GM18907 (cell line): ENCODE measurements around the gene MAPKAP1.
A peak's percentile ranks its signal among the peaks of the same experiment; 100 is the strongest.
"Not testable (repeated sequence)": the region's sequence is repeated elsewhere in the genome, so short reads cannot be mapped to it uniquely, and the experiment has no call there.

Experiments used
- ATAC-seq: cut with Tn5 transposase; IDR thresholded peaks from one replicate; pipeline ENCODE4 v1.9.1; 2021; ENCODE audit warnings: mild to moderate bottlenecking, moderate library complexity; ENCODE audit not compliant: unreplicated experiment

MAPKAP1 gene

DNA sequence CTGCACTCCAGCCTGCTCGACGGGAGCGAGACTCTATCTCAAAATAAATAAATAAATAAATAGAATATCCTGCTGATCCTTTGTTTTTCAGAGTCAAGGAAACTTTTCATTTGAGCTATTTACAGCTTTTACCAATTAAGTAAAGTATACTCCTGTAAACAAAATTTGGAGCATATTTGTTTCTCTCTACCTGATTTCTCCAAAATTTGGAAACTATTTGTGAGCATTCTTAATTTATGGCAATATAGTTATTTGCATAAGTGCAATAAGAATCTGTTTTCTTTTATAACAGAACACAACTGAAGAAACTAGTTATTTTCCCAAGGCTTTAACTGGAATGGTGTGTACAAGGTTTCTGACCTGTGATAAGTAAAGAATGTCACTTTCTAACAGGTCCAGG, 135.2 kb downstream of the MAPKAP1 start:
- not testable (repeated sequence) for ATAC-seq

DNA sequence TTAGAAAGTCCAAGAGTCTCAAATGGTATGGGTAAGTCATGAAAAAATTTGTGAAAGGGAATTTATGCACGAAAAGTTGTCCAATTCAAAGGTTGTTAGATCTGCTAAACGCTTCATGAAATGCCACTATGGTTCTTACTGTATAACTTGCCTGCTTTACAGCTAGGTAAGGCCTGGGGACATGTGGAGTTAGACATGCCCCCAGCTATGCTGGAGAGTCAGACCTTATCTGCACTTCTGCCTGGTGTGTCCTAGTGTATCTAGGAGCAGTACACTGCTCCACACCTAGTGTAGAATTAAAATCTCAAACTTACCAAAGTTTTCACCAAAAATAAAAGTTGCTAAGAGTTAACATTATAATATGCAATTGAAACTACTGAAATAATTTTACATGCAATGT, 136.8 kb downstream of the MAPKAP1 start:
- no peak for ATAC-seq

DNA sequence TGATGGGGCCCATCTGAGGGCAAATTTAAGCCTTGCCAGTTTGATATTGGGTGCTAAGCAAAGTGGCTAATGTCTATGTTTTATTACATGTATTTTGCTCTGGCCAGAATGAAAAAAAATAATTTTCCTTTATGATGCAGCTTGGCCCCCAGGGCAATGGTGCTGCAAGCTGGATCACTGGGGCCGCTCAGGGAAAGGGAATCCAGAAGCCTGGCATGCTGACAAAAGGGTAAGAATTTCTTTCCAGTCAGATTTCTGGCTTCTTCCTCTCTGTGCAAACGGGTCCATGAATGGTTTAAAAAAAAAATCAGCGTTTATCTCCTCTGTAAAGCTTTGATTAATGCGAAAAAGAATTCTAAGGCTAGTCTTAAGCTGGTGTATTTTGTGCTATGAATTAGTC, 138.4 kb downstream of the MAPKAP1 start:
- no peak for ATAC-seq

DNA sequence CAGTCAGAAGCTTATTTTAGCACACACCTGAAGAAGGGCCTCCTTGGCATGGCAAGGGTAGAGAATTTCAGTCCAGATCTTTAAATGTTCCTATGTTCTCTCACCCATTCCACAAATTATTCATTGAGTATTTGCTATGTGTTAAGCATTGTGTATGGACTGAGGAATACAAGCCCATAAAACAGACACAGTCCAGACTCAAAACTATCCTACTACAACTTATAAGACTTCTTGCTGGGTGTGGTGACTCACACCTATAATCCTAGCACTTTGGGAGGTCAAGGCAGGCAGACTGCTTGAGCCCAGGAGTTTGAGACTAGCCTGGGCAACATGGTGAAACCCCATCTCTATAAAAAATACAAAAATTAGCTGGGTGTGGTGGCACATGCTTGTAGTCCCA, 141.0 kb downstream of the MAPKAP1 start:
- not testable (repeated sequence) for ATAC-seq

DNA sequence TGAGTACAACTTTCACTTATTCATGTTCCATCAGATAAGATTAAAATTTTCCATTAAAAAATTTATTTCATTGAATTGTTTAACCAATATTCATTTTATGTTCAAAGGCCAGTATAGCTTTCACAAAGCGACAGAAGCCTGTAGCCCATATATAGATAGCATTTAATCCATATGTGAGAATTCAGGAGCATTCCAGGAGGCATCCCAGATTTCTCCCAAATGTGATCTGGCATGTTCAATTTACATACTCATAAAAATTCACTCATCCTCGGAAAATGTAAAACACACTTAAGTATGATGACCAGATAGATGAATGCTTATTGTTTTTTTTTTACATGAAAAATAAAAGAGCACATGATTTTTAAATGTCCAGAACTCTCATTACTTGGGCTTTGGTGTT, 141.9 kb downstream of the MAPKAP1 start:
- ATAC-seq, result no peak

DNA sequence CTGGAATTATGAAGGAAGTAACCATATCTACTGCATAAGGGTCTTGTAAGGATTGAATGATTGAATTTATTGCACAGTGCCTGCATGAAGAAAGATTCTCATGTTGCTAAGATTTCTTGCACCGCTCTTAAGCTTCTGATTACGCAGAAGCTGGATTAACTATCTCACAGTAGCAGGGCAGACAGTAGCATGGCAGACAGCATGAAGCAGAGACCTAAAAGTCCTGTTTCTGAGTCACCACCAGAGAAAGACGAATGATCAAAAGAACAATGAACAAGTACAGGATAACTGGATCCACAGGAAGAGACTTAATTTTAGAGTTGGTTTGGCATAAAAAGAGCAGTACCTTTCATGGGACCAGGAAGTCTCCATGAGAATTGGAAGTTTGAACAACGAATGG, 142.4 kb downstream of the MAPKAP1 start:
- no peak for ATAC-seq

DNA sequence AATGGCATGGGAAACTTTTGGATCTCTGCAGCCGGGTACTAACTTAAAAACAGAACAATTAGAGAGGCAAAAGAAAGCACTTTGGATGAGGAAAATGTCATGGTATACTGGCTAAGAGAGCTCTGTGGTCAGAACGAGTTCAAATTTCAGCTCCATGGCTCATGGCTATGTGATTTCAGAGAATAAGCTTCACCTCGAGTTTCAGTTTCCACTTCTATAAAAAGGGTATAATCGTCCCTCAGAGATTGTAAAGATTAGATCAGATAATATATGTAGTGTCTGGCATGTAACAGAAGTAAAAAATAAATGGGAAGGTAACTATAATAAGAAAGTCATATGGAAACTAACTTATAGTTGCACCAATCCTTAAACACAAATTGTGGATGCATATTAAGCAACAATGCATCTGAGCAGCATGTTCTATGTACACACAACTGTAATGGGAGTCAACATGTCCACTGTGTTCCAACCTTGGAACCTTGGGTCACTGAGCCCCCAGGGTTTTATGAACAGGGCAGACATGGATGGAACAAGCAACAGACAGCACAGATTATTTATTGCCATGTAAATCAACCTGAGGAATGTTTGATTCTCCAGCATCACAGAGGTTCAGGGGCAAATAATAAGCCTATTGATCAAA, 145.4 kb downstream of the MAPKAP1 start:
- peak; percentile 57 for ATAC-seq

DNA sequence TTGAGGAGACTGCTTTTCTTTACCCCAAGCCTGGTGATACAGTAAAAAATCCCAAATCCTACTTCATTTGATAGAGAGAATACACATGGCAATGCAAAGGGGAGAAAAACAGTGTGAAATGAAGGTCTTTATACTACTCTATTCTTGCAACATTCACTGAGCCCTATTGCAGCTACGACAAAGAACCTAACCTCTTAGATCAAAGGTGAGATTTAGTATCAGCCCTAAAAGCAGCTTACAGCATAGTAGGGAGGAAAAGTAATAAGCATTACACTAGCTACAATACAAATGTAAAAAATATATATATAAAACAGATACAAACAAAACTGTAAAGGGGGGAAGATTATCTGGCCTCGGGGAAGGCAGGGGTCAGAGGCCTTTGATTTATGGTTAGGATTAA, 147.1 kb downstream of the MAPKAP1 start:
- ATAC-seq, result no peak

DNA sequence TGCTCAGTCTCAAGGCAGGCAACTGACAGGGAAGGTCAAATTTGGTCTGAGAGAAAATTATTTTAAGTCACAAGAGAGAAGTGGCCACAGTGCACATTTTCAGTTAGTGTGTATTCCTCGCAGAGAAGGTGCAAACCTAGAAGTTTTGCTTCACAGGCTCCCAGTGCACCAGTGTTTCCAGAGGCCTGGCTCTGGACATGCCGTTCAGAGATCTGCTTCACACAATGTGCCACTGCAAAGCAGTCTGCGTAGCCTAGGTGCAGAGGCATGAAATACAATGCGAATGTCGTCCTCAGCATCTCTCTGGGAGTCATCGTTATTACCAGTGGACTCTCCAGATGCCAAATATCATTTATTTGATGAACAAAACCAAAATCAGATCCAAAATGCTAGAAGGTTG, 147.8 kb downstream of the MAPKAP1 start:
- no peak for ATAC-seq

DNA sequence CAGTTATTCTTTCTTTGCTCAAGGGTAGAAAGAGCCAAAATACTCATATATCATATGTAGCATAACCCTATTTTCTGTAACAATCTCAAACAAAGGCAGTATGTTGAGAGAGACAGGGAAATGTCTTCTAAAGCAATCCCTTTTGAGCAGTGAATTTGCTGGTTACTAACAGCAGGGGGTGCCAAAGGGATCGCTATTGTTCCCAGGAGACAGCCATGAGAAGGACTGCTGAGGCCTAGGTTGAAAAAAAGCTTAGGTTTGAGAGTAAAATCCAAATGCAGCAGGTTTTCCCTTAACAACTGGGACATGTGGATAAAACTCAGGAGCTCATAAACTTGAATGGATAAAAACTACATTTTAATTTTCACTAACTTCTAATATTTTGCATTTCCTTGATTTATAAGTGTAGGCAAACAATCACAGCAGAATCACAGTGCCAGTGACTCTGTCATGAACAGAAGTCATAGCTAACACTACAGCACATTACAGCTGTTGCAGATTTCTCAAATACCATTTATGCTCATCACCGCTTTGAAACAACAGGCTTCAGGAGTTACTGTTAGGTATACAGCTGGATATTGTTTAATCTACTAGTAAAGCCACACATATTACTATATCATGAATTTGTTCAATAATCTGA, 148.4 kb downstream of the MAPKAP1 start:
- no peak for ATAC-seq

DNA sequence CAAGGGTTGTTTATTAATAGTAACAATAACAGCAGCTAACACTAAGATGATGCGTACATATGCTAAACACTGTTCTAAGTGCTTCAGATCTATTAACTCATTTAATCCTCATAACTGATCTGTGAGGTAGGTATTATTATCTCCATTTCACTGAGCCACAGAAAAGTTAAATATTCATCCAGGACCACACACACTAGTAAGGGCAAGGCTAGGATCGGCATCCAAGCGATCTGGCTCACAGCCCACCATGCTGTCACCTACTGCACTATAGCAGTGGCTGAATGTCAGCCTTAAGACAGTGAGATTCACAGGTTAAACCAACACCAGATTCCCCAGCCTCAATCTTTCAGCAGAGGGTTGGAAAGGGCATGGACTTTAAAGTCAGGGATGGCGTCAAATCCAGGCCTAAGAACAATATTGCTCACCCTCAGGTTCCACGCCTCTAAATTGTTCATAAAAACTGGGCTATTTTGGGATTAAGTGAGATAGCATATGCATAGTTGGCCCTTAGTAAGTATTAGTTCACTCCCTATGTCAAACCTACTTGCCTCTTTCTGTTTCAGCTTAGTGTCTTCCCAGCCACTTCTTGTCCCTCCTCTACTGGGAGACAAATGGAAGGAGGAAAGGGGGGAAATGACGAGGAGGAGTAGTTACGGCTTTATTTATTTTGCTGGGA, 150.8 kb downstream of the MAPKAP1 start:
- ATAC-seq, result no peak

DNA sequence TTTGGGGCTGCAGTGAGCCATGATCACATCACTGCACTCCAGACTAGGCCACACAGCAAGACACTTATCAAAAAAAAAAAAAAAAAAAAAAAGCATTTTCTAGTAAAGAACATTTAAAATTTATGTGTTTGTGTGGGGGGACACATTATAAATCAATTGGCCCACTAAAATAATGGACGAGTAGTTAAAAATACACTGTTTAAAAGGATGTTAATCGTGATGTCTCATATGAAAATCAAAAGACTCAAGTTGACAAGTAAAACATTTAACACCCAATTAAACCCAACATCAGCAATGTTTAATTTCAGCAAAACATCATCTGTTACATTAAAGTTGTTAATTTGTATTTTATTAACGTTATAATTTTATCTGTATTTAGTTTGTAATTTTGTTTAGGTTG, 152.3 kb downstream of the MAPKAP1 start:
- ATAC-seq, result no peak

DNA sequence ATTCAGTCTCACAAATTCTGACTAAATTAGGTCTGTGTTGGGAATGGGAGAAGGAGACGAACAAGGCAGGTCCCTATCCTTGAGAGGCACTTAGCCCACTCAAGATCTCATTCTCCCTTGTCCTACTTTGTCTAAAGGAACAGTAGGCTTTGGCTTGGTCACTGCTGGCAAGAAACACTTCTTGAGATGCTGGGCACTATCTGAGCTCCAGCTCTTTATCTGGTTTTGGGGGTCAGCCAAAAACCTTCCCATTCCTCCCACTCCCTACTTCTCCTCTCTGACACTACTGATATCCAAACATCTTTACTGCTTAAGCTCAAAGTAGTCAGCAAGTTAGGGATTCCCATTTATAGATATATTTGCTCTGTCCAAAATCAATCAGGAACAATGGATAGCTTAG, 155.2 kb downstream of the MAPKAP1 start:
- no peak for ATAC-seq

DNA sequence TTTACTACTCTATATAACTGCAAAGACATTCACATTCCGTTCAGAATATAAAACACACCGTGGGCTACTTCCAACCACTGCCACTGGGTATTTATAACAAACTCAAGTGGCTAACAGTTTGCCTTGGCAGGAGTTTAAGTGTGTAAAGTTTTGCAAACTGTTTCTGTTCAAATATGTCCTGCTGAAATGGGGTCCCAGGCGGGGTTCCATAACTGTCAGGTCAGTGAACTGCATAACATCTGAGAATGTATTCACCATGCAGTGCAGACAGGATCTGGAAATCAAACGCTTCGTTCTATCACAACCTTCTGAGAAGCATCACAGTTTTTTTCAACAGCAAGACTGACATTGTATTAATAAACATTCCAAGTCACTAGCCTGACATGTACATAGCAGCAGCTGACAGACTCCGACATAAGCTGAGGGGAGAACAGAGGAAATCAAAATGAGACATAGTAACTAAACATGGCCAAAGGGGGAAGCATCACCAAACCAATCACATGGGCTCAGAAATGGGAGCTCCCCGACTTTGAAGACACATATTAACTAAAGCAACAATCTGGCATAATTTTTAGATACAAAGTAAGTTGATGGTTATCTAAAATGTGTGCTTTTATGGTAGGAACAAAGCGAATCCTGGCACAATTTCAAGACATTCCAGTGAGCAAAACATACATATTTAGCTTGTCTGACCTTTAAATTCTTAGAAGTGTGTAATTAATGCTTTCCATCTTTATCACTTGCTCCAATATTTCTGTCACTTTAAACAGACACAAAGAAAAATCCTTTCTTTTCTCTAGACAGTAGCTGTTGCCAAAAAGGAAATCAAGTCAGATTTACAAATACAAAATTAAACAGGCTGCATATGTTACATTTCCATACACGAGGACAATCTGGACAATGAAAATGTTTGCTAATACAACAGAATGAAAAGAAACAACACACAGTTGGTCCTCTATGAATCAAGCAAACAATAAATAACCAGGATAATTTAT, 156.8 kb downstream of the MAPKAP1 start:
- ATAC-seq, result no peak

DNA sequence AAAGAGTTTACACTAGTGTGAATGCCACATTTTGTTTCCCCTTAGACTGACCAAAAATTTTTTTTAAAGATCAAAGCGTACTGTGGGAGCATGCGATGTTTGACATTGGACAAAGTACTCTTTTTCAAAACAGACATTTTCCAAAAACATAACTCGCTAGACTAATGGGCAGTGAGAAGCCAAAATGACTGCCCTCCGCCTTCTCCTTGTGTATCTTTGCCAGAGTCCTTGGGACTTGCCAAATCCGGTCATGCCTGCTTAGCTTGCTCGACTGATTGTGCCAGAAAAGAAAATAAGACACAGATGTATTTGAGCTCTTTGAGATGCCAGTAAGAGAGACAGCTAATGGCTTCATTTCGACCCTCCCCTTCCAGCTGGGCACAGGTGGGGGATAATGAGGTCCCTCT, 157.5 kb downstream of the MAPKAP1 start:
- no peak for ATAC-seq

DNA sequence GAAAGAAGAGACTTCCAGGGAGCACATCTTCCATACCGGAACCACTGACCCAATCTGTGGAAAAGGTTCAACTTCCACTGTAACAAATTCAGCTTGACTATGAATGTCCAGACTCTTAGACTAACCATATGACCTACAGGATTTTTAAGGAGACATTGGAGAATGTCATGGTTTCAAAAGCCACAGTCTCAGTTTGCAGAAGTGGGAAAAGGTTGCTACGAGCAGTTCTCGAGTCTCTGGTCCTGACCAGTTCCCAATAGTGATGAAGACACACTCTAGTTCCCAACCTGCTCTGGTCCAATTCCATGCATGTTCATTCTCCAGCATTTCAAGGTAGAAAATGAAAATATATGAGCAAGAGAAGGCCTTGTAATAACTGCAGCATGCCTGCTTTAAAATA, 158.0 kb downstream of the MAPKAP1 start:
- no peak for ATAC-seq

DNA sequence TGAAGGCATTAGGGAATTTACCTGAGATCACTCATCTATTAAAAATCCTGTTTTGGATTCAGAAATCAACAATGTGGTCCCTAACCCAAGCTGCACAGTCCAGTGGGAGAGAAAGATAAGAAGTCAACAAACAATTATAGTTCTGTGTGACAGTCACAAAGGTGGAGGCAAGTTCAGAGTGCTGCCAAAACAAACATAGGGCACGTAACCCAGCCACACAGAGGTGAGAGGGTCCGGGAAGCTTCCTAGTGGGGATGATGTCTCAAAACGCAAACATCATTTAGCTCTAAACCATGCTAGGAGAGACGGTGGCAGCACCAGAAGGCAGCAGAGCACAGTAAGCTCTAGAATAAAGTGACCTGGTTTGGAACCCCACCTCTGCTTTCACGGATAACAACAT, 158.9 kb downstream of the MAPKAP1 start:
- ATAC-seq, result no peak

DNA sequence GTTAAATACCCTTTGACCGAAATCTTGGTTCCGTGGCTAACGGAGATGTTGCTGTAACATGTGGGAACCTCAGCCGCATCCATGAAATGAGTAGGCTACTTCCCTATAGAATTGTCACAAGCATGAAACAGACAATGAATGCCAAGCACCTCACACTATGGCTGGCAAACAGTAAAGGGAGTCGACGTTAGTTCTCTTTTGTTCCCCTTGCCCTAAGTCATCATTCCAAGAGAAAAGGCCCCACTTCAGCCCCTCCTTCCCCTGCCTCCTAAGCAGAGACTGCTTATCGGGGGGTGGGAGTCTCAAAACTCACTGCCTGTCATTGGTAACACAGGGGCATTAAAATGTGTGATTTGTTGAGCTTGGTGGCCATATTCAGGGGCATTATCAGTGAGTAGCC, 159.6 kb downstream of the MAPKAP1 start:
- no peak for ATAC-seq

DNA sequence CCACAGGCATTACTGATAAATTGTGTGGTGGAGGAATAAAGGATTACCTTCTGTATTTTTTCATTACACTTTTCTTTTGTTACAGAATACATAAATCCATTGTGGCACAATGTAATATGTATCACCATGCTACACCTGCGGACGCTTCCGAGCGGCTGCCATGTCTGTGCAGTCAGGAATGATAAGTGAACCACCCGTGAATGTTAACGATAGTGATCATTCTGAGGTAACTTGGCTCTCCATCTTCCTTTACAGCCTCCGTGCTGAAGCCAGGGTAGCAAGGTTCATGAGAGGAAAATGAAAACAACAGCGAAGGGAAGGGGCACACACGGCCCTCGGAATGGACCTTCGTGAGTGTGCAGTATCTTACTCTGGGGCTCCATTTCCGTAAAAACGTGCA, 161.2 kb downstream of the MAPKAP1 start:
- no peak for ATAC-seq

DNA sequence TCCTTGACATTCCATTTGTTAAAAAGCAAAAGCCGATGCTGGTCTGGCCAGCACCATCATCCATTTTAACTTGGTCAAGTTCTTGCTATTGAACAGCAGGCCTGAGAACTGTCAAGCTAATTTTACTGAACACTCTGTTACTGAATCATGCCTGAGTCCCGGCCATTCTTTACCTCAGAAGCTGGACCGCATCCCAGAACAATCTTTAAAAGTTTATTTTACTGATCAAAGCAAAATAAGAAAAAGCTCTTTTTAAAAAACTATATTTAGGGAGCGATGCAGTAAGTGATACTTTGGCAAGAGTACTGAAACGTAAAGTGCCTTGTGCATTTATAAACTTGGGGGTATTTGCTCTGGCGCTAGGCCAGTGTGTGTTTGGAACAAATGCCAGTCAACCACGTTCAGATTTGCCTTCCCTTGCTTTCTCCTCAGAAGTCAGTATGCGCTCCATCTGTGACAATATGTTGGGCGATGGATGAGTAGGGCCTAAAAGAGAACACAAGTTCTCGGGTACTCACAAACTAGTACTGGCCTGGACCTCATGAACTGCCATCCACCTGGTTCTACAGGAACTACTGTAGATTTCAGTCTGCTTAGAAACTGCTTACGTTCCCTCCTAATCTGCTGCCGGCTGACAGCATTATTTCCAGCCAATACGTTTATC, 161.9 kb downstream of the MAPKAP1 start:
- no peak for ATAC-seq

DNA sequence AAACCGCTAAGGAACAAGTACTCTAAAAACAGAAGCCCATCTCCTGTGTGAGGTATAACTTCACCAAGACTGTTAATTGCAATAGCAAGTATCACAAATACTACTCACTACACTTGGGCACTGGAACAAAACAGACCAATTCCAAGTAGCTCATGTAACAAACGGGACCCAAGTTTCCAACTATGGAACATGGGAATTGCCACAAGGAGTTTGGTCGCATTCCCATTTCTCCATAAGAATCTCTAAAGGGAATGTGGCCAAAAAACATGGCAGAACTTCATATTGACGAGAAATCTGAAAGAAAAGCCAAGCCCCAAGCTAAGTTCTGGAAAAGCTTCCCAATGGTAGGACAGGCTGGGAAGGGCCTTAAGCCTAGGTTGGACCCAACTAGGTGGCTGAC, 162.5 kb downstream of the MAPKAP1 start:
- ATAC-seq, result no peak
